Measurements from ENCODE around the gene AMBRA1. TPM values are rescaled to one million over a fixed set of nuclear protein-coding genes. Genes with fewer than 3 reads are reported as not detected.

The AMBRA1 gene
- total and polyA plus RNA-seq, 8 donors, result 4.6 to 59.4 (median 23.3) TPM

GRCh38 chr11:46616551-46617133 is 22.8 kb upstream of the AMBRA1 start:
- H3K27me3 ChIP-seq, result no peaks in the 10 kb centered on the region
- WGBS, 5 donors, result 1 to 2% (median 2%) methylated on average over 15 of the region's 15 CpGs
- H3K9me3 ChIP-seq, result no peaks in the 10 kb centered on the region
- intact Hi-C loops (cut with DNase I; ENCODE audit: low total_unique reads), result no loop called here
- peak overlapping the region; percentile 85 to 99 (median 97) for H3K27ac ChIP-seq
- DNase-seq, result peak in 1 of 2 donors; percentile 80
- TF ChIP-seq POLR2A (IDR thresholded peaks at IDR 0.05), result peak in 1 of 4 donors; percentile 38
- no peak for TF ChIP-seq POLR2AphosphoS5 (IDR thresholded peaks at IDR 0.05)
- H3K36me3 ChIP-seq, result peaks cover 0 to 20% (median 15%) of the 10 kb centered on the region in 4 donors
- peak overlapping the region; percentile 66 to 100 (median 92) for H3K4me3 ChIP-seq
- H3K4me1 ChIP-seq, result peaks cover 12 to 86% (median 71%) of the 10 kb centered on the region in 4 donors

- Histone ChIP-seq H3K4me3 (no peak overlapping the region), H3K9me3 (no peaks in the 10 kb centered on the region), H3K4me1 (peaks cover 16 to 85% (median 68%) of the 10 kb centered on the region in 4 donors), H3K27ac (peak overlapping the region in 2 of 5 donors; percentile 99), H3K27me3 (no peaks in the 10 kb centered on the region), H3K36me3 (peaks cover 0 to 11% (median 6%) of the 10 kb centered on the region in 4 donors)
- no peak for DNase-seq
- intact Hi-C loops (cut with DNase I; ENCODE audit: low total_unique reads), result no loop called here
- no peak for TF ChIP-seq POLR2A (IDR thresholded peaks at IDR 0.05)
- no peak for TF ChIP-seq CTCF (IDR thresholded peaks at IDR 0.05)
- no peak for TF ChIP-seq EP300 (IDR thresholded peaks at IDR 0.05)
- TF ChIP-seq POLR2AphosphoS5 (IDR thresholded peaks at IDR 0.05), result no peak
- 91 to 98% (median 96%) methylated on average over 7 of the region's 7 CpGs for WGBS, 5 donors
These were observed 21.9 kb upstream of the AMBRA1 start for GRCh38 chr11:46615756-46616155.

- Histone ChIP-seq H3K27ac (peak overlapping the region; percentile 36 to 69 (median 49)), H3K36me3 (no peaks in the 10 kb centered on the region), H3K4me3 (no peak overlapping the region), H3K27me3 (no peaks in the 10 kb centered on the region), H3K4me1 (peaks cover 5 to 55% (median 40%) of the 10 kb centered on the region in 4 donors), H3K9me3 (no peaks in the 10 kb centered on the region)
- no peak for DNase-seq
- 59 to 83% (median 78%) methylated on average over 2 of the region's 2 CpGs for WGBS, 5 donors
- intact Hi-C loops (cut with DNase I; ENCODE audit: low total_unique reads), result no loop called here
- TF ChIP-seq POLR2AphosphoS5 (IDR thresholded peaks at IDR 0.05), result no peak
- TF ChIP-seq EP300 (IDR thresholded peaks at IDR 0.05), result no peak
- no peak for TF ChIP-seq CTCF (IDR thresholded peaks at IDR 0.05)
- TF ChIP-seq POLR2A (IDR thresholded peaks at IDR 0.05), result no peak
These were observed 18.5 kb upstream of the AMBRA1 start for GRCh38 chr11:46612326-46612725.

- Histone ChIP-seq H3K9me3 (no peaks in the 10 kb centered on the region), H3K4me1 (peaks cover 5 to 55% (median 40%) of the 10 kb centered on the region in 4 donors), H3K36me3 (no peaks in the 10 kb centered on the region), H3K27me3 (no peaks in the 10 kb centered on the region), H3K27ac (peak overlapping the region; percentile 36 to 73 (median 49)), H3K4me3 (no peak overlapping the region)
- DNase-seq, result peak; percentile 35 to 53
- WGBS, 5 donors, result 37 to 72% (median 60%) methylated on average over 5 of the region's 5 CpGs
- TF ChIP-seq EP300 (IDR thresholded peaks at IDR 0.05), result no peak
- no peak for TF ChIP-seq POLR2A (IDR thresholded peaks at IDR 0.05)
- no peak for TF ChIP-seq CTCF (IDR thresholded peaks at IDR 0.05)
- TF ChIP-seq POLR2AphosphoS5 (IDR thresholded peaks at IDR 0.05), result peak in 1 of 3 donors; percentile 78
- intact Hi-C loops (cut with DNase I; ENCODE audit: low total_unique reads), result no loop called here
These were observed 17.9 kb upstream of the AMBRA1 start for GRCh38 chr11:46611526-46612304.
